ENCODE data around the gene CLDN2. TPM values are rescaled to one million over a fixed set of nuclear protein-coding genes. Genes with fewer than 3 reads are reported as not detected.

CLDN2 gene
- total RNA-seq, 2 experiments from 2014 or later, result not detected

DNA sequence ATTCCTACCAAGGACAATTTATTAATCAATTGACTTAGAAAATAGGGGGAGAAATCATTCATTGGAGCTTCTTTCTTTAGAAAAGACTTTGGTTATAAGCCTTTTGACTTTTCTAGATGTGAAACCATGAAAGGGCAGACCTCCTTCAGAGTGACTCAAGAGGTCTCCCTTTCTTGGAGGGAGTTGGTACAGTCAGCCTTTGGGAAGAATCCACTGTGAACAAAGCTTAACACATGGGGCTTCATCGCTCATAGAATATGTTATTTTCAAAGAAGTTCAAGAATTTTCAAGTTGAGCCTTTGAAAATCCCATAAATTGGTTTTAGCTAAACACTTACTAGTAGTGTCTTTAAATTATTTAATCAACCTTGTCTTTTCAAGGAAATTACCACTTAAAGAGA lies 45.1 kb upstream of the CLDN2 start:
- Histone ChIP-seq H3K9me3 (ENCODE audit: low read length) (no peaks in the 10 kb centered on the region), H4K20me1 (ENCODE audit: insufficient read depth, low read length) (no peaks in the 10 kb centered on the region), H3K27ac (ENCODE audit: low read depth, low read length, poor library complexity, severe bottlenecking) (no peak overlapping the region), H2AFZ (ENCODE audit: low read length) (no peak overlapping the region), H3K4me3 (ENCODE audit: low read depth, low read length, poor library complexity, severe bottlenecking) (no peak overlapping the region), H3K4me2 (ENCODE audit: low read length) (no peak overlapping the region), H3K79me2 (ENCODE audit: insufficient read depth, low read depth, low read length) (no peaks in the 10 kb centered on the region), H3K4me1 (ENCODE audit: insufficient read depth, low read length, poor library complexity, severe bottlenecking) (no peaks in the 10 kb centered on the region), H3K9me2 (ENCODE audit: insufficient read depth, low read length) (no peaks in the 10 kb centered on the region), H3K36me3 (ENCODE audit: insufficient read depth, low read length) (no peaks in the 10 kb centered on the region)
- TF ChIP-seq, protein P1, sequence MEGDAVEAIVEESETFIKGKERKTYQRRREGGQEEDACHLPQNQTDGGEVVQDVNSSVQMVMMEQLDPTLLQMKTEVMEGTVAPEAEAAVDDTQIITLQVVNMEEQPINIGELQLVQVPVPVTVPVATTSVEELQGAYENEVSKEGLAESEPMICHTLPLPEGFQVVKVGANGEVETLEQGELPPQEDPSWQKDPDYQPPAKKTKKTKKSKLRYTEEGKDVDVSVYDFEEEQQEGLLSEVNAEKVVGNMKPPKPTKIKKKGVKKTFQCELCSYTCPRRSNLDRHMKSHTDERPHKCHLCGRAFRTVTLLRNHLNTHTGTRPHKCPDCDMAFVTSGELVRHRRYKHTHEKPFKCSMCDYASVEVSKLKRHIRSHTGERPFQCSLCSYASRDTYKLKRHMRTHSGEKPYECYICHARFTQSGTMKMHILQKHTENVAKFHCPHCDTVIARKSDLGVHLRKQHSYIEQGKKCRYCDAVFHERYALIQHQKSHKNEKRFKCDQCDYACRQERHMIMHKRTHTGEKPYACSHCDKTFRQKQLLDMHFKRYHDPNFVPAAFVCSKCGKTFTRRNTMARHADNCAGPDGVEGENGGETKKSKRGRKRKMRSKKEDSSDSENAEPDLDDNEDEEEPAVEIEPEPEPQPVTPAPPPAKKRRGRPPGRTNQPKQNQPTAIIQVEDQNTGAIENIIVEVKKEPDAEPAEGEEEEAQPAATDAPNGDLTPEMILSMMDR (conservative IDR thresholded peaks at IDR 0.05; ENCODE audit: low read length), result no peak
- TF ChIP-seq EZH2phosphoT487 (IDR thresholded peaks at IDR 0.05; ENCODE audit: borderline replicate concordance, low read depth, low read length), result no peak
- CTCF ChIA-PET (ENCODE audit: unreplicated experiment), result no interaction called here
- no TSS peak for BruUV-seq (replicated peaks)
- DNase-seq (ENCODE audit: low spot score), result no peak
- intact Hi-C loops (cut with micrococcal nuclease; ENCODE audit: unreplicated experiment), result no loop called here
- POLR2A ChIA-PET, result interaction anchor here (0.6 kb wide), 1 partner anchor 33 kb away, joined by 3 read pairs; no protein-coding TSS in a partner anchor

DNA sequence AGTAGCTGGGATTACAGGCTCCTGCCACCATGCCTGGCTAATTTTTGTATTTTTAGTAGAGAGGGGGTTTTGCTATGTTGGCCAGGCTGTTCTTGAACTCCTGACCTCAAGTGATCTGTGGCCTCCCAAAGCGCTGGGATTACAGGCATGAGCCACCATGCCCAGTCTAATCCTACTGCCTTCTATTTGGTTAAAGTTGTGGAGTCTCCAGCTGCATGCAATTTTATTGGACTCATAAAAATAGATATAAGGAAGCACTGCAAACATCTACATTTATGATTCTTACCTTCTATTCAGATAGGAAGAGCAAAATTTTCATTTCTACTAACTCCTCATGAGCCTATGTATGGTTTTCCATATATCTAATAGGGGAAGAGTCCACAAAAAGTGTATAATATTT lies 30.7 kb upstream of the CLDN2 start:
- TF ChIP-seq, protein P1 (conservative IDR thresholded peaks at IDR 0.05; ENCODE audit: low read length), result no peak
- no peak for TF ChIP-seq EZH2phosphoT487 (IDR thresholded peaks at IDR 0.05; ENCODE audit: borderline replicate concordance, low read depth, low read length)
- Histone ChIP-seq H3K27ac (ENCODE audit: low read depth, low read length, poor library complexity, severe bottlenecking) (no peak overlapping the region), H2AFZ (ENCODE audit: low read length) (no peak overlapping the region), H3K9me2 (ENCODE audit: insufficient read depth, low read length) (no peaks in the 10 kb centered on the region), H4K20me1 (ENCODE audit: insufficient read depth, low read length) (no peaks in the 10 kb centered on the region), H3K4me2 (ENCODE audit: low read length) (no peak overlapping the region), H3K79me2 (ENCODE audit: insufficient read depth, low read depth, low read length) (no peaks in the 10 kb centered on the region), H3K36me3 (ENCODE audit: insufficient read depth, low read length) (no peaks in the 10 kb centered on the region), H3K4me1 (ENCODE audit: insufficient read depth, low read length, poor library complexity, severe bottlenecking) (no peaks in the 10 kb centered on the region), H3K4me3 (ENCODE audit: low read depth, low read length, poor library complexity, severe bottlenecking) (no peak overlapping the region), H3K9me3 (ENCODE audit: low read length) (no peaks in the 10 kb centered on the region)
- intact Hi-C loops (cut with micrococcal nuclease; ENCODE audit: unreplicated experiment), result no loop called here
- no peak for DNase-seq (ENCODE audit: low spot score)
- CTCF ChIA-PET (ENCODE audit: unreplicated experiment), result no interaction called here
- POLR2A ChIA-PET, result no interaction called here
- no TSS peak for BruUV-seq (replicated peaks)

DNA sequence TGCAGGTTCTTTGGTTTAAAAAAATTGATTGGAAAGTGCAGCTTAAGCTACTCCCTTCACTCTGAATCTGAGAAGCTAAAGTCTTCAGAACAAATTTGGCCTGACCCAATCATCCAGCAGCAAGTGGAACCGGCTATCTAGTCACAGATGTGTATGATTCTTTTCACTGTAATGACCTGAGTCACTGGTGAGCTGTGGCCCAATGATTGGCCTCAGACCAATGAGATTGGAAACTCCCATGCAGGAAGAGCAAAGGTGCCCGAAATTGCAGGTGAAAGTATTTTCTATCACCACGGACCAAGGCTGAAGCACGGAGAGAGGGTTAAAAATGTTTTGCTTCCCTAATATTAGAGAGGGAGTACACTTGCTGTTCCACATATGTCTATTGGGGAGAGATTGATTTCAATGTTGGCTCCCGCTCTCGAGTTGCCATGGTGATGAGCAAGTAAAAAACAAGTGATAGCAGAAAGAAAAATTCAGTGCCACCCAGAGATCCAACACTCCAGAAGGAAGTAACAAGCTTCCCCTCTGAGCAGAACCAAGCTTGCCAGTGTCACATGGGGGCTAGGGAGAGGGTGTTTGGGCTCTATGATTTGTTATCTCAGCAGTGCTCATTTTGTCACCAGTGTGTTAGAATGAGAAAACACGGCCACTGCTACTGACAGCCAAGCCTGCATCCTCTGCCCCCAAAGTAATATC lies 28.3 kb upstream of the CLDN2 start:
- intact Hi-C loops (cut with micrococcal nuclease; ENCODE audit: unreplicated experiment), result loop anchor here (10.0 kb wide), 2 partner anchors 773 to 1003 kb away; no protein-coding TSS in a partner anchor
- CTCF ChIA-PET (ENCODE audit: unreplicated experiment), result interaction anchor here (0.6 kb wide), 1 partner anchor 13 kb away, joined by 3 read pairs; no protein-coding TSS in a partner anchor
- H3K36me3 ChIP-seq (ENCODE audit: insufficient read depth, low read length), result no peaks in the 10 kb centered on the region

More for the DNA sequence above, 28.3 kb upstream of the CLDN2 start:
- no peaks in the 10 kb centered on the region for H3K9me2 ChIP-seq (ENCODE audit: insufficient read depth, low read length)
- no peak for DNase-seq (ENCODE audit: low spot score)
- H3K79me2 ChIP-seq (ENCODE audit: insufficient read depth, low read depth, low read length), result no peaks in the 10 kb centered on the region
- H4K20me1 ChIP-seq (ENCODE audit: insufficient read depth, low read length), result no peaks in the 10 kb centered on the region
- no peak overlapping the region for H3K27ac ChIP-seq (ENCODE audit: low read depth, low read length, poor library complexity, severe bottlenecking)
- H3K4me2 ChIP-seq (ENCODE audit: low read length), result no peak overlapping the region
- H3K4me1 ChIP-seq (ENCODE audit: insufficient read depth, low read length, poor library complexity, severe bottlenecking), result no peaks in the 10 kb centered on the region
- no peak overlapping the region for H2AFZ ChIP-seq (ENCODE audit: low read length)
- POLR2A ChIA-PET, result no interaction called here
- no TSS peak for BruUV-seq (replicated peaks)
- TF ChIP-seq EZH2phosphoT487 (IDR thresholded peaks at IDR 0.05; ENCODE audit: borderline replicate concordance, low read depth, low read length), result no peak
- TF ChIP-seq, protein P1 (conservative IDR thresholded peaks at IDR 0.05; ENCODE audit: low read length), result no peak
- H3K4me3 ChIP-seq (ENCODE audit: low read depth, low read length, poor library complexity, severe bottlenecking), result no peak overlapping the region
- no peaks in the 10 kb centered on the region for H3K9me3 ChIP-seq (ENCODE audit: low read length)
